Astrocyte (in vitro differentiated cells and primary cell): Measurements from ENCODE around the gene ADGRD1.

Source experiments
- EZH2 ChIP-seq: IDR thresholded peaks from 2 replicates; pipeline ENCODE4 v1.6.1; 2012; ENCODE audit warnings: mild to moderate bottlenecking, low read length, inconsistent platforms; ENCODE audit not compliant: insufficient read depth
- TF ChIP-seq, protein P1 (sequence below): IDR thresholded peaks from 2 replicates; pipeline ENCODE4 v1.5.1; 2011; ENCODE audit warnings: low read depth, mild to moderate bottlenecking, inconsistent platforms, low read length, moderate library complexity; ENCODE audit not compliant: insufficient read depth

DNA sequence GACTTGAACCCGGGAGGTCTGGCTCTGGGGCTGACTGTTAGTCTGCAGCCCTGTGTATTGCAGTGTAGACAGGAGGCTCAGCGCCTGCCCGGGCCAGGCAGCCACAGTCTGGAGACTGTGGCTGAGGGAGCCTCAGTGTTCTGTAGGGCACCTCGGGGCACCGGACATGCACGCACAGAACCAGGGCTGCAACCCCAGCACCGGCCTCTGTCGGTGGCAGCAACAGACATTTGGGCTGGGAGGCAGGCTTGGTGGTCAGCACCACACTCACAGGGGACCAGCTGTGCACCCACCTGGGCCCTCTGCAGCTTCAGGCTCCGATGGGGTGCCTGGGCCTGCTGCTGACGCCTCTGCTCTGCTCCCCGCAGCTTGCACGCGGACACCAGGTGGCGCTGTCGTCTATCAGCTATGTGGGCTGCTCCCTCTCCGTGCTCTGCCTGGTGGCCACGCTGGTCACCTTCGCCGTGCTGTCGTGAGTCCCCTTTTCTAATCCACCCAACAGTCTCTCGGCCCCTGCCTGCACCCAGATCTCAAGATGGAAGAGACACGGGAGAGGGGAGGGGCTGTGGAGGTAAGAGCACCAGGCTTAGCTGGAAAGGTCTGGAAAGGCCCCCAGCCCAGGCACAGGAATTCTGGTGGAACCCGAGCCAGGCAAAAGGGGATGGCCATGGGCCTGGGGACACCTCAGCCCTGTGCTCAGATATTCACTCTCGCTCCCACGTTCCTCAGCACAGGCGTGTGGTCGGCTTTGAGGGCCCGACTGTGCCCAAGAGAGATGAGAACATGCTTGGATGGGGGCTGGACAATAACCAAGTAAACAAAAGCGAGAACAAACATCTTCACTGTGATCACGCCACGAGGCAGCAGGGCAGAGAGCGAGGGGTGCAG lies 151.0 kb downstream of the ADGRD1 start:
- TF ChIP-seq, protein P1, sequence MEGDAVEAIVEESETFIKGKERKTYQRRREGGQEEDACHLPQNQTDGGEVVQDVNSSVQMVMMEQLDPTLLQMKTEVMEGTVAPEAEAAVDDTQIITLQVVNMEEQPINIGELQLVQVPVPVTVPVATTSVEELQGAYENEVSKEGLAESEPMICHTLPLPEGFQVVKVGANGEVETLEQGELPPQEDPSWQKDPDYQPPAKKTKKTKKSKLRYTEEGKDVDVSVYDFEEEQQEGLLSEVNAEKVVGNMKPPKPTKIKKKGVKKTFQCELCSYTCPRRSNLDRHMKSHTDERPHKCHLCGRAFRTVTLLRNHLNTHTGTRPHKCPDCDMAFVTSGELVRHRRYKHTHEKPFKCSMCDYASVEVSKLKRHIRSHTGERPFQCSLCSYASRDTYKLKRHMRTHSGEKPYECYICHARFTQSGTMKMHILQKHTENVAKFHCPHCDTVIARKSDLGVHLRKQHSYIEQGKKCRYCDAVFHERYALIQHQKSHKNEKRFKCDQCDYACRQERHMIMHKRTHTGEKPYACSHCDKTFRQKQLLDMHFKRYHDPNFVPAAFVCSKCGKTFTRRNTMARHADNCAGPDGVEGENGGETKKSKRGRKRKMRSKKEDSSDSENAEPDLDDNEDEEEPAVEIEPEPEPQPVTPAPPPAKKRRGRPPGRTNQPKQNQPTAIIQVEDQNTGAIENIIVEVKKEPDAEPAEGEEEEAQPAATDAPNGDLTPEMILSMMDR = peak; percentile 68
- no peak for TF ChIP-seq EZH2
